HPDE6-E6E7 (cell line): ENCODE measurements around the gene MTMR1.

Experiments used
- DNase-seq: peaks from one replicate; pipeline ENCODE4 v3.0.0; 2011; ENCODE audit warnings: missing footprints; ENCODE audit errors: extremely low spot score

The MTMR1 gene

DNA sequence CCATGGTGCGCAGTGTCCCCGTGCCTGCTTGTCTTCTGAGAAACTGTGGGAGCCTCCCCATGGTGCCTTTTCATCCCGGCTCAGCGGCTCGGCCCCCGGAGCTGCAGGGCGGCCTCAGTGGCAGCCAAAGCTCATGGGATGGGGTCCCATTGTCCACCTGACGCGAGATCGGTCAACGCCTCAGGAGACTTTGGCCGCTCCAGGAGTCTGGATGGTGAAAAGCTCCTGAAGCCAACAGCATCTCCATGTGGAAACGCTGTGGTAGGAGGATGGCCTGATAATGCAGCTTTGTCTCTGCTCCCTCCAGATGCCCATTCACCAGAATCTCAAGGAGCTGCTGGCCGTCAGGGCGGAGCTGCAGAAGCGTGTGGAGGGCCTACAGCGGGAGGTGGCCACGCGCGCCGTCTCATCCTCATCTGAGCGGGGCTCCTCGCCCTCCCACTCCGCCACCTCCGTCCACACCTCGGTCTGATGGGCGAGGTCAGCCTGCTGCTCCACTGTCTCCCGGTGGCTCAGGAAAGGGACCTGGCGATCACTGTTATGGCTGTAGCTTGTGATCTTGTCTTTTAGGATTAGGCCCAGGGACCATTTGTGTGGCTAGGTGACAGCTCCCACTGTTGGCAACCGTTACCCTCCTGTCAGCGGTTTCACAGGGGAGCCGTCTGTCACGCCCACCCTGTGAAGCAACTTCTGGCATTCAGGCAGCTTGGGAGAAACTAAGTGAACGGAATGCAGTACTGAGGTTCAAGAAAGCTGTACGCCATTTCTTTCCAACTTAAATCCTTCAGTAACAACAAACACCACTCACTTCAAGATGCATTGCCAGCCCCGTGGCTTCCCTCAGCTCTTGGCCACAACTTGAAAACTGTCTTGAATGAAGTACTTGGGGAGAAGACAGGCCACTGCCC lies 69.3 kb downstream of the MTMR1 start:
- no peak for DNase-seq

DNA sequence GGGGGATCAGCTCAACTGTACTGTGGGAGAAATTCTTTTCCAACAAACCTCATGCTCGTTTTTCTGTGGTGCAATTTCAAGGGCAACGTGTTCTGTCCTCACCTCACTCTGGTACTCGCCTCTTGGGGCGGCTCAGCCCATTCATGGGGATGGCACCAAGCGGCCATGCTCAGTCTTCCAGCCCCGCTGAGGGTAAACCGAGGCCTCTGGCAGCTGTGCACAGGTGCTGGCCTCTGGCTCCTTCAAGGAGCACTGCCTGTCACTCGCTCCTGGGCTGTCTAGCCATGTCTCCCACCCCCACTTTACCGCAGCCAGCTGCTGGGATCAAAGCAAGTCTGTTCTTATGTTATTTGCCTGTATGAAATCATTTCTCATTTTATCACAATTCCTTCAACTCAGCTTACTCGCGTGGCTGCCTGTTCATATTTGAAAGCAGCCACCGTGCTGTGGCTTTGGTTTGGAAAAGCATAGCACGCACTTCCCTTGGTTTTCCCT lies 70.2 kb downstream of the MTMR1 start:
- no peak for DNase-seq

- DNase-seq: no peak
Observed at GRCh38 chrX:150763810-150764209, 70.6 kb downstream of the MTMR1 start.

- no peak for DNase-seq
Observed at GRCh38 chrX:150765237-150765636, 72.0 kb downstream of the MTMR1 start.

GRCh38 chrX:150765782-150766350 lies 72.7 kb downstream of the MTMR1 start:
- DNase-seq: no peak

- DNase-seq: no peak
Observed at GRCh38 chrX:150766351-150767044, 73.3 kb downstream of the MTMR1 start.

DNA sequence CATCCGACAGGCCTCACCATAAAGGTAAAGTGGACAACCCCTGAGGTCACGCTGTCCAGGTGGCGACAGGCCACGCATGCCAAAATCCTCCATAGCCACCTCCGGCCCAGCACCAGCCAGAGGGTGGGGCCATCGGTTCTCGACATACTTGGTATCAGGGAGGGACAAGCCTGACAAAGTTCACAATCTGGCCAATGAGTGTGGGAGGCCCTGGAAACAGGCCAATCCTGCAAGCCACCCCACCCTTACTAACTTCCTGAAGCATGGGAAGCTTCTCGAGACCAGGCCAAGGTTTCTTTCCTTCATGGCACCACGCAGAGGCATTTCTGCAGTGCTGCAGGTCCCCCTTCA lies 73.8 kb downstream of the MTMR1 start:
- DNase-seq: no peak

- DNase-seq: peak; percentile 50
Observed at GRCh38 chrX:150767475-150768131, 74.4 kb downstream of the MTMR1 start.

DNA sequence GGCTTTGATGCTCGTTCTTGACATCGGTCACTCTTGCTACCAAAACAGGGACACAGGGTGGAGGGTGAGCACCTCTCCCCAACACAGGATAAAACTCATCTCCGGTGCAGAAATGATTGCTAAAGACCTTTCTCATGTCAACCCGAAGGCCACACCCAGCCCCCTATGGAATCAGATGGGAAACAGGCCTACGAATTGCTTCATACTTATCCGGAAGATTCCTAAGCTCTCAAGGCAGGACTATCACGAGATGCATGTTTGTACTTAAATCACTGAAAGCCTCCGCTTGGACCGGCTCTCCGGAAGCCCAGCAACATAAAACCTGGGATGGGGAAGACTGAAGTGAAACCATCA lies 74.9 kb downstream of the MTMR1 start:
- DNase-seq: no peak

DNA sequence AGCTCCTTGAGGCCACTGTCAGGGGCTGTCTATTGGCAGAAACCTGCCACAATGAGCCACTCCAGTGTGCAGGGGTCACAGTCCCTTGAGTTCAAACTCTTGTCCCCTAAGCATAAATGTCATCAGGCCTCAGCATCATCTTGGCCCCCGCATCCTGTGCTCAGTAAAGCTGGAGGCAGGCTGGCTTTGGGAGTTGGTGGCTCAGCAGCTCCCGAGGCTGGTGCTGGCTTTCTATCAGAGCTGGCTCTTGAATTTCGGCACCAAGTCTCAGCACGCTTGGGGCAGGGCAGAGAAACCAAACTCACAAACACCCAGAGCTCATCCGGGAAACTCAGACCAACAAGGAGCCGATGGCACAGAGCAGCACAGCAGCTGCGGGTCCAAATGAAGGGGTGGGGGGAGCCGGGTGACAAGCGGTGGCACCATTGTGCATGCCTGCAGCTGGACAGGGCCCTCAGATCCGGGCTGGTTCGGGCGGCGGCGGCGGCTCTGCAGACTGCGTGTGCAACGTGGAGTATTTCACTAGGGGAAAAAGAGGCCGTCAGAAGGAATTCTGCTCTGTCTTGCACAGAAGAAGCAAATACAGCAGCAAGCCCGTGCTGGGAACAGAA lies 75.5 kb downstream of the MTMR1 start:
- no peak for DNase-seq

GRCh38 chrX:150769408-150769807 lies 76.2 kb downstream of the MTMR1 start:
- DNase-seq: no peak

DNA sequence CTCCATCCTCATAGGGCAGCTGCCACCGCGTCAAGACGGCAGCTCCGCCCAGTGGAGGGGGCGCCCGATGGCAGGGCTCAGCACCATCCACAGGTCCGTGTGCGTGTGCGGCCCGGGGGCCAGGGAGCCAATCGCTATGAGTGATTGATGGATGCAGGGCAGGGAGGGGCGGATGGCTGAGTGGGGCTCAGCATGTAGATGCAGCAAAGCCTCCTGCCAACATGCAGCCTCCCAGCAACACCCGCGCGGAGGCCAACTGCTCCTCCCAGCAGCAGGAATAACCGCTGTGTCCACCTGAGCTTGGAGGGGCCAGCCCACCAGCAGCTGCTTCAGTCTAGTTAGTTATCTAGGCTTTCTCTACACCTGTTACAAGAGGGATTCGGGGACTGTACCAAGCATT lies 77.4 kb downstream of the MTMR1 start:
- no peak for DNase-seq

- no peak for DNase-seq
Observed at GRCh38 chrX:150771116-150771515, 77.9 kb downstream of the MTMR1 start.

DNA sequence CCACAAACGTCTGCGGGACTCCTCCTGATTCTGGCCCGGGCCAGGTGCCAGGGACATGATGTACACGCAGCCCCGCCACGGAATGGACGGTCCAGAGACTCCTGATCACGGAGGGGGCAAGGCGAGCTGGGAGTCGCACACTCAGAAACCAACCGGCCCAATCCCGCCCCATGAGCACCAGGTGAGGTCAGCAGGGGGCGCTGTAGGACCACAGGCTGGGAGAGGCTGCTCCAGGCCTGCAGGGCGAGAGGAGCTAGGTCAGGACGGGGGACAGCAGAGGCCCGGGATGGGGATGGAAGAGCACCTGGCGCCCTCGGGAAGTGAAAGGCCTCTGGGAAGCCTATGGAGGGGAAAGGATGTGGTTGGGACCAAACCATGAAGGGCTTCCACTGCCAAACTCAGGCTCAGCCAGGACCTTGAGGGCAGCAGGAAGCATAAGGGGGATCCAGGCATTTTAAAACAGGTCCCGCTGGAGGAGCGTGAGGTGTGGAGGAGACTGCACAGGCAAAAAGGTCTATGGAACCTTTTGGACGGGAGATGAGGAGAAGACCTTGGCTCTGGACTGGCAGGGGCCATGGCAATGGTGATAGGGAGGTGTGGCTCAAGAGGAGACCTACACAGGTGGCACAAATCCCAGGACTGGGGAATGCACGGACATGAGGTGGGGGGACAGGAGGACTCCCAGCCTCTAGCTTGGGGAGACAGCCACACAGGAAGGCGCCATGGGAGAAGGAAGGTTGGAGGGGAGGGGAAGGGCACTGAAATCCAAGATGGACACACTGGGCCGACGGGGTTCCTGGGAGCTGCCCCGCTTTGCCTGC lies 79.2 kb downstream of the MTMR1 start:
- DNase-seq: peak; percentile 84

DNA sequence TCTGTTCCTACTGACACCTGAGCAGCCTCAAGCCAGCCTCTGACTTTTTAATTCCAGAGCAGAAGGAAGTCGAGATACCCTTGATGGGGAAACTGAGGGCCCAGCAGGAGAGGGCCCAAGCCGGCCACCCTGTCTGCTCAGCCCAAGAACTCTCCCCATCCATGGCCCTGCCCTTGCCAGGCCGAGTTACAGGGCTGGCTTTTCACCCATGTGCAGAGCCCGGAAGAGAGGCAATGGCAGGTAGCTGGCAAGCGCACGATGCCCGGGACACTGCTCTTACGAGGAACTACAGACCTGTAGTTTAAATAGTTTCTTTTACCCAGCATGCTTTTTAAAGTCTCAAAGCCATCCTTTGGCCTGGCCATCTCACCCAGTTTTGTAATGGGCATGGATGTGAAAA lies 79.9 kb downstream of the MTMR1 start:
- no peak for DNase-seq

DNA sequence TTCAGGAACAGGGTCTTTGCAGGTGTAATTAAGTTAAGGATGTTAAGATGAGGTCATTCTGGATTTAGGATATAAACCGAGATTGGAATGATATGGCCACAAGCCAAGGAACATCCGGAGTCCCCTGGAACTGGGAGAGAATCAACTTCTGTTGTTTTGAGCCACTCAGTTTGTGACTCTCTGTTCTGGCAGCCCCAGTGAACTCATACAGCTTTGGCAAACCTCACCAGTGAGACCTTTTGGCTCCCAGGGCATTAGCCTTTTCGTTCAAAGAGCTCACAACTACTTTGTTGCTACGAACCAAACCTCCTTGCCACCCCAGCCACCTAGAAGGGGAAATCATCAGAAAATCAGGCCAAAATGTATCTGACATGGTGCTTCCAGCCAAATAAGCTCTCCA lies 80.4 kb downstream of the MTMR1 start:
- DNase-seq: no peak

- DNase-seq: no peak
Observed at GRCh38 chrX:150774798-150775568, 81.8 kb downstream of the MTMR1 start.

GRCh38 chrX:150775569-150776350 lies 82.6 kb downstream of the MTMR1 start:
- no peak for DNase-seq

DNA sequence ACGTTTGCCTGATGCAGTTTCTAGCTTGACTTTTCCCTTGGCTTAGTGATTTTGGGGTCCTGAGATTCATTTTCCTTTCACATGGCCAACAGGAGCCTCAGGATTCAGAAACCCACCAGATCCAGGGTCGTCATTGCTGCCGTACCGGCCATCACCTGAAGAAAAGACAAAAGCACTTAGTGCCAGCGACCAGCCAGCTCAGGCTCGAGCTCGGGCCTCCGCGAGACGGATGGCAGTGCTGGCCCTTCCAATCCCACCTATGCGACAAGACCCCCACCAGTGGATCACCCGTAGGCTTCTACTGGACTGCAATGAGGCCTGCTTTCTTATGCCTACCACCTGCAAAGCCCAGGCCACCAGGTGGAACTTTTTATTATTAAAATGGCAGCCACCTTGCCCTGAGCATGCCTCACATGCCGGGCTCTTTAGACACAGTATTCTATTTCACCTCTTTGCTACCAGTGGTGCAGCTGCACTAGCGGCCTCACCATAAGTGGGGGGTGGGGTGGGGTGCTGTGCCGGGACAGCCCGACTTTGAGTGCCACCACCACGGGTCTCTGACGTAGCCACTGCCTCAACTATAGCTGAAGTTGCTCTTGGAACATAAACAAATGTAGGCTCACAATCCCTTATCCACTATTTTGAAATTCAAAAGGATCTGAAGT lies 84.3 kb downstream of the MTMR1 start:
- DNase-seq: no peak
